SU-DHL-6 (cell line): ENCODE results near the gene ZDHHC11.

Experiments
- CTCF ChIP-seq: fragments of 200-600 bp; sonication (generic); IDR thresholded peaks from one replicate; pipeline ENCODE4 v1.5.1; 2017; ENCODE audit warnings: antibody characterized with exemption, mild to moderate bottlenecking, low read length, moderate library complexity; ENCODE audit not compliant: insufficient read depth, poor library complexity, severe bottlenecking
- EZH2phosphoT487 ChIP-seq: fragments of 200-600 bp; sonication (generic), shearing (Covaris generic); conservative IDR thresholded peaks from 2 replicates; pipeline ENCODE4 v1.6.1; 2018; ENCODE audit warnings: mild to moderate bottlenecking, antibody characterized with exemption, low read length, moderate library complexity, mixed read lengths

GRCh38 chr5:749101-749670, 101.6 kb downstream of the ZDHHC11 start:
- TF ChIP-seq CTCF (no peak), EZH2phosphoT487 (no peak)
